Stimulated activated effector memory CD8-positive, alpha-beta T cell treated with anti-CD3 and anti-CD28 coated beads, Interleukin-12 subunit alpha, Interleukin-12 subunit beta, amount 100 ng/mL, for 72 hours (primary cell): ENCODE results near the gene TSPAN33.
"Not testable (repeated sequence)": the region's sequence is repeated elsewhere in the genome, so short reads cannot be mapped to it uniquely, and the experiment has no call there.

Experiments used
- ATAC-seq: fragments of 150-1000 bp; cut with Tn5 transposase; 2 replicates; pipeline ENCODE4 v1.10.0; 2021
- DNase-seq, 2 donors: peaks; one replicate each; pipeline ENCODE4 v3.0.0; 2021 to 2022; ENCODE audit warnings: low spot score in 2 of 2
- H3K27ac Mint-ChIP-seq: one replicate; pipeline ENCODE4 v1.8.0; 2022; ENCODE audit warnings: mild to moderate bottlenecking, mixed read lengths
- H3K36me3 Mint-ChIP-seq: one replicate; pipeline ENCODE4 v1.8.0; 2022; ENCODE audit warnings: mild to moderate bottlenecking, mixed read lengths
- H3K4me1 Mint-ChIP-seq: one replicate; pipeline ENCODE4 v1.8.0; 2022; ENCODE audit warnings: mixed read lengths
- H3K4me3 Mint-ChIP-seq: one replicate; pipeline ENCODE4 v1.8.0; 2022; ENCODE audit warnings: mild to moderate bottlenecking, mixed read lengths
- H3K9me3 Mint-ChIP-seq: one replicate; pipeline ENCODE4 v1.8.0; 2022; ENCODE audit warnings: mixed read lengths

Gene TSPAN33

GRCh38 chr7:129159539-129159938, 15.0 kb downstream of the TSPAN33 start:
- Mint-ChIP-seq H3K27ac (peak overlapping the region; percentile 54), H3K36me3 (peaks cover 6% of the 10 kb centered on the region), H3K9me3 (no peaks in the 10 kb centered on the region), H3K4me1 (no peaks in the 10 kb centered on the region), H3K4me3 (no peak overlapping the region)
- DNase-seq, result no peak
- ATAC-seq, result no peak

- DNase-seq (no peak), ATAC-seq (no peak)
- H3K4me3 Mint-ChIP-seq, result no peak overlapping the region
- peak overlapping the region; percentile 54 for H3K27ac Mint-ChIP-seq
- no peaks in the 10 kb centered on the region for H3K9me3 Mint-ChIP-seq
- peaks cover 6% of the 10 kb centered on the region for H3K36me3 Mint-ChIP-seq
- no peaks in the 10 kb centered on the region for H3K4me1 Mint-ChIP-seq
These were observed 15.8 kb downstream of the TSPAN33 start for GRCh38 chr7:129160161-129160905.

GRCh38 chr7:129161524-129162225, 17.2 kb downstream of the TSPAN33 start:
- H3K4me1 Mint-ChIP-seq, result no peaks in the 10 kb centered on the region
- DNase-seq, result no peak
- H3K9me3 Mint-ChIP-seq, result no peaks in the 10 kb centered on the region
- peaks cover 6% of the 10 kb centered on the region for H3K36me3 Mint-ChIP-seq
- H3K27ac Mint-ChIP-seq, result no peak overlapping the region
- no peak overlapping the region for H3K4me3 Mint-ChIP-seq
- no peak for ATAC-seq

- Mint-ChIP-seq H3K9me3 (no peaks in the 10 kb centered on the region), H3K27ac (no peak overlapping the region), H3K4me1 (no peaks in the 10 kb centered on the region), H3K4me3 (no peak overlapping the region), H3K36me3 (peaks cover 6% of the 10 kb centered on the region)
- DNase-seq, result no peak
- ATAC-seq, result no peak
These were observed 18.2 kb downstream of the TSPAN33 start for GRCh38 chr7:129162732-129163131.

- Mint-ChIP-seq H3K4me3 (no peak overlapping the region), H3K4me1 (peaks cover 5% of the 10 kb centered on the region), H3K9me3 (no peaks in the 10 kb centered on the region), H3K27ac (no peak overlapping the region), H3K36me3 (peaks cover 6% of the 10 kb centered on the region)
- no peak for DNase-seq
- ATAC-seq, result peak; percentile 55
These were observed 19.5 kb downstream of the TSPAN33 start for GRCh38 chr7:129163875-129164544.

- Mint-ChIP-seq H3K4me3 (no peak overlapping the region), H3K9me3 (no peaks in the 10 kb centered on the region), H3K27ac (no peak overlapping the region), H3K4me1 (peaks cover 11% of the 10 kb centered on the region), H3K36me3 (peaks cover 6% of the 10 kb centered on the region)
- ATAC-seq, result peak; percentile 55
- DNase-seq, result no peak
These were observed 22.2 kb downstream of the TSPAN33 start for GRCh38 chr7:129166745-129167144.

GRCh38 chr7:129167817-129168216, 23.3 kb downstream of the TSPAN33 start:
- peak overlapping the region; percentile 66 for H3K4me3 Mint-ChIP-seq
- ATAC-seq (no peak), DNase-seq (no peak)
- H3K9me3 Mint-ChIP-seq, result no peaks in the 10 kb centered on the region
- H3K36me3 Mint-ChIP-seq, result peaks cover 6% of the 10 kb centered on the region
- H3K27ac Mint-ChIP-seq, result no peak overlapping the region
- H3K4me1 Mint-ChIP-seq, result peaks cover 11% of the 10 kb centered on the region

GRCh38 chr7:129168231-129169021, 23.9 kb downstream of the TSPAN33 start:
- H3K4me3 Mint-ChIP-seq, result peak overlapping the region; percentile 66
- H3K36me3 Mint-ChIP-seq, result peaks cover 3% of the 10 kb centered on the region
- no peak for DNase-seq
- H3K9me3 Mint-ChIP-seq, result no peaks in the 10 kb centered on the region
- H3K4me1 Mint-ChIP-seq, result peaks cover 11% of the 10 kb centered on the region
- H3K27ac Mint-ChIP-seq, result no peak overlapping the region
- ATAC-seq, result no peak

- no peaks in the 10 kb centered on the region for H3K9me3 Mint-ChIP-seq
- peak overlapping the region; percentile 66 for H3K4me3 Mint-ChIP-seq
- ATAC-seq, result peak; percentile 58
- DNase-seq, result no peak
- peaks cover 11% of the 10 kb centered on the region for H3K4me1 Mint-ChIP-seq
- H3K36me3 Mint-ChIP-seq, result no peaks in the 10 kb centered on the region
- H3K27ac Mint-ChIP-seq, result no peak overlapping the region
These were observed 24.7 kb downstream of the TSPAN33 start for GRCh38 chr7:129169171-129169671.

- ATAC-seq, result peak; percentile 67
- Mint-ChIP-seq H3K36me3 (no peaks in the 10 kb centered on the region), H3K9me3 (no peaks in the 10 kb centered on the region), H3K4me1 (peaks cover 11% of the 10 kb centered on the region), H3K27ac (no peak overlapping the region), H3K4me3 (peak overlapping the region; percentile 66)
- DNase-seq, result no peak
These were observed 25.4 kb downstream of the TSPAN33 start for GRCh38 chr7:129169686-129170440.

GRCh38 chr7:129170441-129171021, 26.0 kb downstream of the TSPAN33 start:
- DNase-seq (no peak), ATAC-seq (no peak)
- Mint-ChIP-seq H3K36me3 (no peaks in the 10 kb centered on the region), H3K4me1 (peaks cover 11% of the 10 kb centered on the region), H3K9me3 (no peaks in the 10 kb centered on the region), H3K27ac (no peak overlapping the region), H3K4me3 (no peak overlapping the region)

GRCh38 chr7:129173861-129174260, 29.4 kb downstream of the TSPAN33 start:
- ATAC-seq, DNase-seq, H3K36me3 Mint-ChIP-seq, H3K27ac Mint-ChIP-seq, H3K4me1 Mint-ChIP-seq, H3K9me3 Mint-ChIP-seq, H3K4me3 Mint-ChIP-seq: not testable (repeated sequence)

- ATAC-seq (no peak), DNase-seq (no peak)
- Mint-ChIP-seq H3K4me1 (no peaks in the 10 kb centered on the region), H3K36me3 (peaks cover 6% of the 10 kb centered on the region), H3K4me3 (no peak overlapping the region), H3K27ac (no peak overlapping the region), H3K9me3 (no peaks in the 10 kb centered on the region)
These were observed 32.6 kb downstream of the TSPAN33 start for GRCh38 chr7:129176916-129177710.
